Mucosa of gallbladder (tissue), 1 donor: Measurements from ENCODE around the gene B4GALT6. TPM values are rescaled to one million over a fixed set of nuclear protein-coding genes. Genes with fewer than 3 reads are reported as not detected.
"Not testable (repeated sequence)": the region's sequence is repeated elsewhere in the genome, so short reads cannot be mapped to it uniquely, and the experiment has no call there.

Experiments
- DNase-seq: peaks from one replicate; pipeline ENCODE4 v3.0.0-alpha.2; 2020; ENCODE audit warnings: low spot score
- total RNA-seq: library from RNA; stranded (reverse); gene quantifications from one replicate; pipeline ENCODE4 v1.2.1, GENCODE V29; 2021
- donor health status: DM: no; HTN: no; CAD: no.

B4GALT6 gene, protein sequence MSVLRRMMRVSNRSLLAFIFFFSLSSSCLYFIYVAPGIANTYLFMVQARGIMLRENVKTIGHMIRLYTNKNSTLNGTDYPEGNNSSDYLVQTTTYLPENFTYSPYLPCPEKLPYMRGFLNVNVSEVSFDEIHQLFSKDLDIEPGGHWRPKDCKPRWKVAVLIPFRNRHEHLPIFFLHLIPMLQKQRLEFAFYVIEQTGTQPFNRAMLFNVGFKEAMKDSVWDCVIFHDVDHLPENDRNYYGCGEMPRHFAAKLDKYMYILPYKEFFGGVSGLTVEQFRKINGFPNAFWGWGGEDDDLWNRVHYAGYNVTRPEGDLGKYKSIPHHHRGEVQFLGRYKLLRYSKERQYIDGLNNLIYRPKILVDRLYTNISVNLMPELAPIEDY
- 16.9 TPM for total RNA-seq

DNA sequence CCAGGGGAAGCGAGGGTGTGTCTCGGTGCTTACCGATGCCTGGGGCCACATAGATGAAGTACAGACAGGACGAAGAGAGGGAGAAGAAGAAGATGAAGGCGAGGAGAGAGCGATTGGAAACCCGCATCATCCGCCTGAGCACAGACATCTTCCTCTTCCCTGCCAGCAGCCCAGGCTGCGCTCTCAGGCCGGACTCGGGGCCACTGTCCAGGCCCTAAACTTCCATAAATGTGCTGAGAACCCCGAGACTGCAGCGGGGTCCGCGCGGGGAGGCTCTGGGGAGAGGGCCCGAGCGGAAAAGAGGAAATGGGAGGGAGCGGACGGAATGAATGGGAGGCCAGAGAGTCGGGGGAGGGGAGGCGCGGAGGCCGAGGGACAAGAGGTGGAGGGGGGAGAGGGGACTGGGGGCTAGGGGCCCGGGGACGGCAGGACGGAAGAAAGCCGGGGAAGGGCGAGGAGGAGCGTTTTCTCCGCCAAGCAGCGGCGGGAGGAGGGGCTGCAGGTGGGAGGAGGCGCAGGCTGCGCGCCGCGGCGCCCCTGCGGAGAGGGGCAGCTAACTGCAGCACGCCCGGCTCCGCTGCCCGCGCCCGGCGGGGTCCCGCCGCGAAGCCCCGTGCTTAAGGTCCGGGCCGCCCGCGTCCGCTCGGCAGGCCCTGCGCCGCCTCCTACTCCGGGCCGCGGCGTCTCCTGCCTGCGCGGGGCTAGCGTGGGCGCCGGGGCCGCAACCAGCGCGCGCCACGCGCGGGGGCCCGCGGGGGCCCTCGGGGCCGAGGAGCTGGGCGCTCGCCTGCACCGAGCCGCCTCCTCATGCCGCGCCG is at the start of gene B4GALT6:
B4GALT6 (minus strand) TSS at position 303 of the 818 bp plus-strand sequence; CDS start at position 148, 155 bp downstream.
- no peak for DNase-seq

DNA sequence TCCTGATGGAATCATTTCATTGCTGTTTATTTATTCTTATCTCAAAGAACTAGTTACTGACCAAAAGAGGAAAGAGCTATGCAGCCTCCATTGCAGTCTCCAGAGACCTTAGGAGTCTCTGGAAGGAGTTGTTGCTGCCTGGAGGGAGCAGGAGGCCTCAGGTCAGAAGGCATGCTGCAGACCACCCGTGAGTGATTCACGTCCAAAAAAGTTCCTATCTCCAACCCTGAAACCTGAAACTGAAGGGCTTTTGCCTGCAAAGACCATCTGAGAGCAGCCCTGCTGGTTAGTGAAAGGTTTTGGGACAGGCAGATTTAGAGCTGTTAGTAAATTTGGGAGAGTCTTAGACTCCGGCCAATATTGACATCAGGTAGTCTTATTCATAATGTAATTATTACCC is 47.2 kb upstream of the B4GALT6 start:
- DNase-seq: no peak

DNA sequence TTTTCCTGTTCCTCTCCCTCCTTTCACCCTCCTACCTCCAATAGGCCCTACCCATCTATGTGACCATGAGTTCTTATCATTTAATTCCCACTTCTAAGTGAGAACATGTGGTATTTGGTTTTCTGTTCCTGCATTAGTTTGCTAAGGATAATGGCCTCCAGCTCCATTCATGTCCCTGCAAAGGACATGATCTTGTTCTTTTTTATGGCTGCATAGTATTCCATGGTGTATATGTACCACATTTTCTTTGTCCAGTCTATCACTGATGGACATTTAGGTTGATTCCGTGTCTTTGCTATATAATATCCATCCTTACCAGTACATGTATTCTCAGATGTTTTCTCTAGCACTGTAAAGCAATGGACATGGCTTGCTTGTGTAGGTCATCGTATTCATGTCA is 44.8 kb upstream of the B4GALT6 start:
- not testable (repeated sequence) for DNase-seq

DNA sequence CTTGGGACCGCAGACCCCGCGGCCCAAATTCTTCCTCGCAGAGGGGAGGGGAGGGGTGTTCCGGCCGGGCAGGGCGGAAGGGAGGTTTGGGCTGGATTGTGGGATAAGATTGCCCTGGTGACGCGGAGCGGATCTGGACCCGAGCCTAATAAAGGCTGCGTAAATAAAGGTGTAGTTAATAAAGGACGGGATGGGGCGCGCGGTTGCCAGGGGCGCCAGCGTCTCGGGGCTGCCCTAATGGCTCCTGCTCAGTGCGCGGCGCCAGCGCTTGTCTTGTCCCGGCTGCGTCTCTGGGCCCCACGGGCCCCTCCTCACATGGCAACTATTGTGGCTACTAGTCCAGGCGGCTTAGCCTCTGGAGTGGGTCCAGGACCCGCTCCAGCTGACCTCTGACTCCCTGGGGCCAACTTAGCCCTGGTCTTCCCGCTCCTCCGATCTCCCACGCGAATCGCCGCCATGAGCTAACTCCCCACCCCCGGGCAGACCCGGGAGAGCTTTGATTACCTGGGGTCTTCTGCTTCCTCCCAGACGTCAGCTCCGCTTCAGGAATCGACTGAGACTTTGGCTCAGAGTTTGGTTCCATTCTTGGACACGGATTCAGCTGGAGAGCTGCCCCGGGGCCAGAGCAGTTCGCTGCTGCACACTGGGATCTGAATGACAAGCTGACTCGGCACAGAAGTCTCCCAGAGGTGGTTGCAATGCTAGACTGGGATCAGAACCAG is 39.8 kb upstream of the B4GALT6 start:
- peak; percentile 19 for DNase-seq

DNA sequence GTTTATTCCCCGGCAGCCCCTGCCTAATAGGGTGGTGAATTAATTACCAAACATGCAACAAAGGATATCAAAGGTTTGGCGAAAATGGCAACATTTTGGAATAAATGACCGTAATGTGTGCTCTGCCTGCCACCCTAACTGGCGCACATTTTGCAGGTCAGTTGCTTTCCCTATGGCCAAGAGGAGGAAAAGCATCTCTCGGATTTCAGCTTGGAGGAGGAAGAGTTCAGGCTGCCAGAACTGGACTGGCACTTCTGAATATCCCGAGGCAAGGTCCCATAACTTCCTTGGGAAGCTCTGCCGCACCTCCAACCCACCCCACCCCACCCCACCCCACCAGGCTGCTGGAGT is 39.2 kb upstream of the B4GALT6 start:
- DNase-seq: no peak

DNA sequence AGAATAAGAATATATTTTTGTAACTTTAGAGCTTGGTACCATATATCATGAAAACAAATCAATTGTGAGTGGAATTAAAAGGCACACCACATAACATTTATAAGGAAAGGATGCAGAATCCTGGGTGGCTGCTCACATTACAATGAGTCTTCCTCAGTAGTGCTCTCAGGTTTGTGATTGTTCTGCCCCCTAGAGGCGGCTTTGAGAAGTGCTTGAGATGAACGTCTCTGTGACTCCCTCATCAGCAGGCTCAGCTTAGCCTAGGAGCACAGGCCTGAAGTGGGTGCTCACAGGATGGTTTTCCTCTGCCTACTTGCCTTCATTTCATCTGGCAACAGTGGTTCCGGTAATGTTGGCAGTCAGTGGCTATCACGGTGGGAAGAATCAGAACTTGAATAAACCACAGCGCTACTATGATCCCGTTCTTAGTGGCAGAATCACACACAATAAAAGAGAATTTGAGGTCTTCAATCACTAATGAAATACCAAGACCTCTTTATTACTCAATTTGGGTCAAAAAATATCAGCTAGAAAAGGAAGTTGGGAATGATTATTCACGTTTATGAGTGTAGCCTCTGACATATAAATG is 38.1 kb upstream of the B4GALT6 start:
- DNase-seq: peak; percentile 88

DNA sequence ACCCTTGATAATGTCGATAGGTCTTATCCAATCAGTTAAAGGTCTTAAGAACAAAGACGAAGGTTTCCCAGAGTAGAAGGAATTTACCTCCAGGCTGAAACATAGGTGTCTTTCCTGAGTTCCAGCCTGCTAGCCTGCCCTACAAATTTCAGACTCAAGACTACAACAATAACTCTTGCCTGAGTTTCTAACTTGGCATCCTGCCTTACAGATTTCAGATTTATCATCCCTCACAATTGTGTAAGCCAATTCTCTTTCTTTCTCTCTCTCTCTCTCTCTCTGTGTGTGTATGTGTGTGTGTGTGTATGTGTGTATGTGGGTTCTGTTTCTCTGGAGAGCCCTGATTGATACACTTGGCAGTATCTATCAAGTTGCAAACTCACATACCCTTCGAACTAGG is 37.2 kb upstream of the B4GALT6 start:
- DNase-seq: no peak

DNA sequence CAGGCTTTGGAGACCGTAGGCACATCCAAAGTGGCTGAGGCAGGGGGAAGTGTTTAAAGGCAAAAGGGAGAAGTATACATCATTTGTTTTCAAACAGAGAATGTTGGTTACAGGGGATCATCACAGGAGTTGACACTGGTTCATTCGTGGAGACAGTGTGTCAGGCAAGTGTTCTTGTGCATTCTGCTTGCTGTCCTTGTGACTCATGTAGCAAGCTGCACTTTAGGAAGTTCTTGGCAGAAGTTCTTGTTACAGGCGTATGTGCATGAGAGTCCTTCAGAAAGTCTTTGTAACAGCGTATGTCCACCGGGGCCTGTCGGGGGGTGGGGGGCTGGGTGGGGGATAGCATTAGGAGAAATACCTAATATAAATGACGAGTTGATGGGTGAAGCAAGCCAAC is 36.5 kb upstream of the B4GALT6 start:
- DNase-seq: no peak

DNA sequence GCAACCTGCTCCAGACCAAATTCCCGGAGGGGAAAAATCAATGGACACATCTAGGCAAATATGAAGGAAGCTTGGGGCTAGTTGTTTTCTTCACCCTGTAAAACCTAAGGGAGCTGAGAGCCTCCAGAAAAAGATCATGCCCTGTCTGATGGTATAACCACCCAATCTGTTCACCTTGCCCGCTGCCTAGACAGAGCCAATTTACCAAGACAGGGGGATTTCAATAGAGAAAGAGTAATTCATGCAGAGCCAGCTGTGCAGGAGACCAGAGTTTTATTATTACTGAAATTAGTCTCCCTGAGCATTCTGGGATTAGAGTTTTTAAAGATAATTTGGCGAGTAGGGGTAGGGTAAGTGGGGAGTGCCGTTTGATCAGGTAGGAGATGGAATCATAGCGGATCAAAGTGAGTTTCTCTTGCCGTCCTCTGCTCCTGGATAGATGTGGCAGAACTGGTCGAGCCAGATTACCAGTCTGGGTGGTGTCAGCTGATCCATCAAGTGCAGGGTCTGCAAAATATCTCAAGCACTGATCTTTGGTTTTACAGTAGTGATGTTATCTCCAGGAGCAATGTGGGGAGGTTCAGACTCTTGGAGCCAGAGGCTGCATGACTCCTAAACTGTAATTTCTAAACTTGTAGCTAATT is 35.1 kb upstream of the B4GALT6 start:
- no peak for DNase-seq

DNA sequence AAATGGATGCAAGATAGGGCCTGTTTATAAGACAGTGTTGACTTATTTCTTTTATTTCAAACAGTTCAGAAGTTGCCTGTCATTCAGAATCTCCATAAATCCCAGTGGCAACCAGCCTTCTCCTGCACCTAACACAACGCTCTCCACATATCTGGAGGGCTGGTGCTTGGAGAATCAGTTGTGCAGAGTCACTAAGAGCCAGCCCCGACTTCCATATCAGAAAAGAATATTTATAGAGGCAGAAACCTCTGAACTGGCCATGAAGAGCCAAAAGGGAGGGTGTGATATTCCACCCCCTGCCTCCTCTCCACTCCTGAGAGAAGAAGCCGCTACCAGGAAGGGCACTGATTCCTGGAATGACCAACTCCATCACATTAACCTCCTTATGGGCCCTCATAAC is 34.0 kb upstream of the B4GALT6 start:
- DNase-seq: no peak

DNA sequence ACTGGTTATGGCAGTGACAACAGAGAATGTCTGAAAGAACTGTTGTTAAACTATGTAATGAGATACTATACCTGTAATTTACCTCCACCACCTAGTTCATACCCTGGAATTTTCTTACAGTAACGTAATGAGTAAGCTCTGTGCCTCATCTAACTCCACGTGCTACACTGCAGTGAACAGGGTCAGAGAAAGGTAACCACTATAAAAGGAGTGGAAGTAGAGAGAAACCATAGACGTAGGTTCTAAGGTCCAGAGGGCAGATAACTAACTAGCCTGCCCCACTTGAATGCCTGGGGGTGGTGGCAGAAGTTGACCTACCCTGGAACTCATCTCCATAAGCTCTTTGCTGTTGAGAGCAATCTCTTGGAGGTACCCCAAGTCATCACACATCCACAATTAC is 32.0 kb upstream of the B4GALT6 start:
- DNase-seq: no peak

DNA sequence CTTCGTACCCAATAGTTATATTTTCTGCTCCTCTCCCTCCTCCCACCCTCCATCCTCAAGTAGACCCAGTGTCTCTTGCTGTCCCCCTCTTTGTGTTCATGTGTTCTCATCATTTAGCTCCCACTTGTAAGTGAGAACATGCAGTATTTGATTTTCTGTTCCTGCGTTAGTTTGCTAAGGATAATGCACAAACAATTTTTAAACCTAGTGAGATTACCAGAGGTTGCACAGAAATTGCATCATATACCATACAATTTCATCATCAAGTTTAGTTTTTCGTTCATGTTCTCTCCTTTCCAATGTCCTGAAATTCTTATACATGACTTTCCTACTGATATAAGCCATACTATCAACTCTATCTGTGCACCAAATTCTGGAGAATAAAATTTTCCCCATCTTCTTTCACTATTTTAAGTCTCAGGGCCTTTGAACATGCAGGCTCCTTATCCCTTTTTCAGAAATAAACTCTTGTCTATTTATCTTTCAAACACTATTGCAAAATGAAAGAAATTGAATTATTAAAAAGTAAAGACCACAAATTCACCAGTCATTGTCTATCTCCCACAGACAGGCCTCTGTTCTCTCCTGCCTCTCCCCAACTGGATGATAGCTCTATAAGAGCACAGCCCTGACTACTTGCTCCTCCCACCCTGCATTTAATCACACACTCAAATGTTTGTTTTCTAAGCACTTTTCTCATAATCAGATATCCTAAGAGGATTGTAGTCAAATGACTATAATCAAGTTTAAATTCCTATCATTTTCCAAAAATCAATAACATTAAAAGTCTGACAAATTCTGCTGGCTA is 27.2 kb upstream of the B4GALT6 start:
- DNase-seq: no peak

DNA sequence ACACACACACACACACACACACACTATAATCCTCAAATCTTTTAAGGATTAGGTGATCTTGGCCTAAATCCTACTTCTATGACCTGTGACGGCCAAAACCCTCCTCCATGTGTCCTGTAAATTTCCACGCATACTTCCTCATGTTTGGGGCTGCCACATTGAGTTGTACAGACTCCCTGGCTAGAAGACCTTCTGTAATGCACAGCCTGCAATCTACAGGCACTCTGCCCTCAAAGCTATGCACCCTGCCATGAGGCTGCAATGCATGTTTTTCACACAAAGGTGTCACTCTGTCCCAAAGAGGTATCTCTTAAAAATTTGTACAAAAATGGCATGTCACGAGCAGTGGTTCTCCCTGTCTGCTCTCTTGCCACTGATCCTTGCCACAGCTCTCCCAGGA is 26.4 kb upstream of the B4GALT6 start:
- DNase-seq: no peak

DNA sequence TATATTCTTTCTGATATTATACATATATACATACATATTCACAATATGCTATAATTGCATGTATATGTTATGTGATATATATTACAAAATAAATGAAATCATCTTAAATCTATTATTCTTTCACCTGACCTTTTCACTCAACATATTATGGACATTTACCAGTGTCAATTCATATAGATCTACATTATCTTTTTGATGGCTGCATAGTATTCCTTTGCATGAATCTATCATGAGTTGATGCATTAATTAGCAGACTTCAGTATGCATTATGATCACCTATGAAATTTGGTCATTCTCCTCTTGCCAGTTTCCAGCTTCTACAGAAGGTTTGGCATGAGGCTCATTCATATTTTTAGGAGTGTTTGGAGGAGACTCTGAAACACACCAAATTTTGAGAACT is 23.4 kb upstream of the B4GALT6 start:
- DNase-seq: no peak

DNA sequence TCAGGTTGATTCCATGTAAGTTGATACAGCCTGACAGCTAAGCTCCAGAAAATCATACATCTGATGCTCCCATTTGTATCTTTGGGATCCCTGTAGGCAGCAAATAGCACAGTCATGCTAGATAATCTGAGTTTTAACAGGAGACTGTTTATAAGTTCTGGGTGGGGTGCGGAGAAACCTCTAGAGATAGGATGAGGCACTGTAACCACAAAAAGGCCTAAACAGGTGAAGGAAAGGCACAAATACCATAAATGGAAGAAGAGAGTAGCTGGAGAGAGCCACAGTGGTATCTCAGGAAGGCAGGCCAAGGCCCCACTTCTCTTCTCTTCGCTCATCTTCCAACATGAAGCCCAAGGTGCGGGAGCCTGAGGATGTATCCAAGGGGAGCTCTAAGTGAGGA is 18.1 kb upstream of the B4GALT6 start:
- no peak for DNase-seq

DNA sequence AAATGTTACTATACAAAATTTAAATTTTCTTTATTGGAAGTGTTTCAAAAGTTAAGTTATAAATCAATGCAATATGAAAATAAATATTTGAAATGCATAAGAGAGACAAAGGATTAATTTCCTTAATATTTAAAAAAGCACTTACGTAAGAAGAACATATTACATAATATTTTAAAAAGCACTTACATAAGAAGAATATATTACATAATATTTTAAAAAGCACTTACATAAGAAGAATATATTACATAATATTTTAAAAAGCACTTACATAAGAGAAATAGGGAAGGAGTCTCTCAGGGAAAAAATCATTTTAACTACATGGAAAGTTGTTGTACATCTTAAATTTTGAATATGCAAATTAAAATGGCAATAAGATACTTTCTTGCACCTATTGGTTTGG is 17.4 kb upstream of the B4GALT6 start:
- no peak for DNase-seq

DNA sequence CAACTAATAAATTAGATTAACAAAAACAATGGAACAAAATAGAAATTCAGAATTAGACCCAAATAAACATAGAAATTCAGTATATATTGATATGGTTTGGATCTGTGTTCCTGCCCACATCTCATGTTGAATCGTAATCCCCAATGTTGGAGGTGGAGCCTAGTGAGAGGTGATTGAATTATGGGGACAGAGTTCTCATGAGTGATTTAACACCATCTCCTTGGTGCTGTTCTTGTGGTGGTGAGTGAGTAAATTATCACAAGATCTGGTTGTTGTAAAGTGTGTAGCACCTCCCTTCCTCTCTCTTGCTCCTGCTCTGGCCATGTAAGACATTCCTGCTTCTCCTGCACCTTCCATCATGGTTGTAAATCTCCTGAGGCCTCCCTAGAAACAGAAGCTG is 16.6 kb upstream of the B4GALT6 start:
- no peak for DNase-seq

DNA sequence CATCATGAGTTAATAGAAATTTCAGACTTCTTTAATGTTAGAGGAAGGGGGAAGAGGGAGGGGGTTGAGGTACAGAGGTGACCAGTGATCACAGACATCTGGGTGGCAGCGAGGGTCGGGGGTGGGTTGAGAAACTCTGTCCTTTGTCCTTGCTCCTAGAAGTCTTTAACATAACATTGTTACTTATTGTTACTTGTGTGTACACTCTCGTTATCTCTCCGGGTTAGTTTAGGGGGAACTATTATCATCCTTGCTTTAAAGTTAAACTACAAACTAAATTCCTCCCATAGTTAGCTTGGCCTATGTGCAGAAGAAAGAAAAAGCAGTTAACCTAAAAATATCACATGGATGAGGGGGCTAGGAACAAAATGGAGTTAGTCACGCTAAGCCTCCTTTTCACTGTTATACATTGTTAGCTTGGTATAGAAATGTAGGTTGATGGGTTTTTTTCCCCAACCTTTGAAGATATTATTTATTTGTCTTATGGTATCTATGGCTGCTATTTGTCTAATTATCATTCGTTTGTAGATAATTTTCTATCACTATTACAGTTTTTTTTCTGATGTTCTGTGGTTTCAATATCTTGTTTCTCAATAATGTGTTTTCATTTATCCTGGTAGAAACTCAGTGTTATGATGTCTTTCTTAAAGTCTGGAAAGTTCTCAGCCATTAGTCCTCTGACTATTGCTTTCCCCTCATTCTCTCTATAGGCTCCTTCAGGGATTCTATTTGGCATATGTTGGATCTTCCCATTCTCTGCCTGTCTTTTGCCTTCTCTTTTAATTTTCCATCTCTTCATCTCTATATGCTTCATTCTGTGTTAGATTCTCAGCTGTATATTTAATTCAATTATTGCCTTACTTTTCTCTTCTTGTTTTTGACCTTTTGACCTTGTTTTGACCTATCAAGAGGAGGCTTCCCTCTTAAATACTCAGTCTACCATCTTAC is 13.2 kb upstream of the B4GALT6 start:
- no peak for DNase-seq

DNA sequence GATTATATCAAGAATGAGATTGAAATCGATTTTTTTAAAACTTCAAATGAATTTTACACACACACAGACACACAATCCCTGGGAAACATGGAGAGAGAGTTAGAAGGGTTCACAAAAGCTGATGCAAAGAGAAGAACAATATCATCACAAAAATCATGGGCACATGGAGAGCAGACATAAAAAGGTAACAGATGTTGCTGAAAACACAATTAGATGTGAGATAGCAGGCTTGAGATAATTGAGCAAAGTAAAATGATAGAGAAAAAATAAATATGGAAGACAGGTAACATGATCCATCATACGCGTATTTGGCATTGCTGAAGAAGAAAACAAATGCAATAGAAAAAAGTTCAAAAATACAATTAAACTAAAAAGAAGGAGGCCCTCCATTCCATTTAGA is 11.6 kb upstream of the B4GALT6 start:
- DNase-seq: no peak

DNA sequence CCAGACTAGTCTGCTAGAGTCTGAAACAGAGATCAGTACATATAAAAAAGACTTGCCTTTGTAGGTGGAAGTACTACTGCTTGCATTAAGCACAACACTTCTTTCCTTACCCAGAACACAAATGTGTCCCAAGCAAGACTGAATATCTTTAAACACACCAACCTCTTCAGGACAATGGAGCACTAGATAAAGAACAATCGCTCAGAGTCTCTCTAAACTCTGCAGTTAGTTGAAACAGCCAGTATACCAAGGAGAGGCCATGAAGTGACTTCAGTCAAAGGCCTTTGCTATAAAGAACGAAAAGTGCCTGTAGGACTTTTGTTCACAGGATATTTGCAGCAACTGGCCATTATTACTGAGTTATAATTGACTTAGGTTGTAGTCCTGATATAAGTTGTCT is 9.9 kb upstream of the B4GALT6 start:
- DNase-seq: no peak
